Testis (tissue), 3 donors: ENCODE results near the gene TLK2. TPM values are rescaled to one million over a fixed set of nuclear protein-coding genes. Genes with fewer than 3 reads are reported as not detected.
"Not testable (repeated sequence)": the region's sequence is repeated elsewhere in the genome, so short reads cannot be mapped to it uniquely, and the experiment has no call there.

Experiments used
- DNase-seq: peaks from one replicate; pipeline ENCODE4 v3.0.0-alpha.2; 2019
- H3K27ac ChIP-seq, 2 donors: fragments of 200-600 bp; sonication (generic); one replicate each; pipeline ENCODE4 v1.5.1; 2019
- H3K27me3 ChIP-seq: fragments of 200-600 bp; sonication (generic); one replicate; pipeline ENCODE4 v1.5.1; 2019
- H3K36me3 ChIP-seq: fragments of 200-600 bp; sonication (generic); one replicate; pipeline ENCODE4 v1.5.1; 2017; ENCODE audit warnings: low read depth; ENCODE audit errors: missing control alignments
- H3K4me1 ChIP-seq: fragments of 200-600 bp; sonication (generic); one replicate; pipeline ENCODE4 v1.5.1; 2019
- H3K4me3 ChIP-seq, 2 donors: fragments of 200-600 bp; sonication (generic); one replicate each; pipeline ENCODE4 v1.5.1; 2017 to 2019
- H3K9me3 ChIP-seq: fragments of 200-600 bp; sonication (generic); one replicate; pipeline ENCODE4 v1.5.1; 2017
- CTCF ChIP-seq, 3 experiments: fragments of 450-650 bp in 2 of 3; fragments of 200-600 bp in 1 of 3; sonication (generic) in 1 of 3; IDR thresholded peaks; one replicate each; pipeline ENCODE4 v1.5.1; 2016 to 2019; ENCODE audit warnings: antibody characterized with exemption in 3 of 3, mild to moderate bottlenecking in 2 of 3, moderate library complexity in 1 of 3
- POLR2A ChIP-seq: fragments of 450-650 bp; IDR thresholded peaks from one replicate; pipeline ENCODE4 v1.6.1; 2017; ENCODE audit warnings: antibody characterized with exemption, mild to moderate bottlenecking, moderate library complexity
- whole genome bisulfite sequencing, 2 donors: methylation state at CpG; one replicate each; pipeline ENCODE4 v1.1.5; 2018; 5-methylcytosine and 5-hydroxymethylcytosine counted together
- intact Hi-C: fragments of 100-400 bp; cut with DNase I; formaldehyde crosslinking; loops from one replicate; pipeline ENCODE4 v1.15.1; 2023; ENCODE audit warnings: low total_unique reads
- polyA plus RNA-seq: library from polyadenylated mRNA; stranded (reverse); fragments of 350-450 nt; fragmentation: Illumina TruSeq; extraction: RNeasy Lipid Tissue Mini Kit (QIAGEN cat#74804); gene quantifications from one replicate; pipeline ENCODE4 v1.2.3, GENCODE V29; 2014; ENCODE audit warnings: low read depth, low replicate concordance; ENCODE audit not compliant: insufficient read depth
- total RNA-seq, 2 donors: library from RNA; depleted of rRNA; stranded (reverse); fragments of >200 nt; gene quantifications; one replicate each; pipeline ENCODE4 v1.2.3, GENCODE V29; 2016

TLK2 gene
- total and polyA plus RNA-seq, 3 donors from 2014 or later, result 64.5 to 109 (median 78.2) TPM

- Histone ChIP-seq H3K27ac (no peak overlapping the region), H3K27me3 (no peaks in the 10 kb centered on the region), H3K9me3 (no peaks in the 10 kb centered on the region), H3K4me3 (no peak overlapping the region), H3K4me1 (no peaks in the 10 kb centered on the region), H3K36me3 (no peaks in the 10 kb centered on the region)
- TF ChIP-seq CTCF (IDR thresholded peaks at IDR 0.05), result no peak
- intact Hi-C loops, result no loop called here
- no peak for DNase-seq
- 57 to 65% methylated on average over 6 of the region's 6 CpGs for WGBS, 2 donors
These were observed 112.7 kb downstream of the TLK2 start for GRCh38 chr17:62591333-62591732.

GRCh38 chr17:62591822-62592221 lies 113.2 kb downstream of the TLK2 start:
- H3K27ac ChIP-seq, H3K4me3 ChIP-seq, H3K9me3 ChIP-seq, DNase-seq, H3K4me1 ChIP-seq, H3K36me3 ChIP-seq, H3K27me3 ChIP-seq, intact Hi-C loops: not testable (repeated sequence)
- WGBS, 2 donors, result 77 to 83% methylated on average over 11 of the region's 11 CpGs

GRCh38 chr17:62592341-62593099 lies 113.9 kb downstream of the TLK2 start:
- H3K4me1 ChIP-seq, result no peaks in the 10 kb centered on the region
- no peak for TF ChIP-seq POLR2A
- TF ChIP-seq CTCF (IDR thresholded peaks at IDR 0.05), result no peak
- no peaks in the 10 kb centered on the region for H3K9me3 ChIP-seq
- H3K27me3 ChIP-seq, result no peaks in the 10 kb centered on the region
- H3K27ac ChIP-seq, result no peak overlapping the region
- H3K4me3 ChIP-seq, result no peak overlapping the region
- H3K36me3 ChIP-seq, result no peaks in the 10 kb centered on the region
- intact Hi-C loops, result no loop called here
- 88% methylated on average over 9 of the region's 9 CpGs for WGBS, 2 donors
- no peak for DNase-seq

GRCh38 chr17:62595484-62595883 lies 116.9 kb downstream of the TLK2 start:
- no peaks in the 10 kb centered on the region for H3K36me3 ChIP-seq
- H3K27me3 ChIP-seq, result no peaks in the 10 kb centered on the region
- H3K4me3 ChIP-seq, result no peak overlapping the region
- no peak for DNase-seq
- 99% methylated on average over 5 of the region's 5 CpGs for whole genome bisulfite sequencing, 2 donors
- intact Hi-C loops, result no loop called here
- TF ChIP-seq POLR2A, result no peak
- TF ChIP-seq CTCF (IDR thresholded peaks at IDR 0.05), result no peak
- H3K27ac ChIP-seq, result no peak overlapping the region
- H3K4me1 ChIP-seq, result no peaks in the 10 kb centered on the region
- no peaks in the 10 kb centered on the region for H3K9me3 ChIP-seq

- H3K4me1 ChIP-seq, result no peaks in the 10 kb centered on the region
- H3K27me3 ChIP-seq, result no peaks in the 10 kb centered on the region
- no peak for TF ChIP-seq CTCF (IDR thresholded peaks at IDR 0.05)
- no peak for TF ChIP-seq POLR2A
- no peaks in the 10 kb centered on the region for H3K9me3 ChIP-seq
- H3K27ac ChIP-seq, result no peak overlapping the region
- WGBS, 2 donors, result 94 to 96% methylated on average over 2 of the region's 2 CpGs
- no peak for DNase-seq
- no peaks in the 10 kb centered on the region for H3K36me3 ChIP-seq
- no peak overlapping the region for H3K4me3 ChIP-seq
- intact Hi-C loops, result no loop called here
These were observed 118.0 kb downstream of the TLK2 start for GRCh38 chr17:62596662-62597061.
